22Rv1 (cell line): ENCODE measurements around the gene MYO7B.

Experiments
- H3K27ac ChIP-seq: fragments of 450-650 bp; 2 replicates; pipeline ENCODE4 v1.5.1; 2017
- ZFX ChIP-seq: fragments of 450-650 bp; IDR thresholded peaks from 2 replicates; pipeline ENCODE4 v1.6.1; 2017; ENCODE audit warnings: antibody characterized with exemption, borderline replicate concordance
- TF ChIP-seq, protein P1 (sequence below): fragments of 450-650 bp; IDR thresholded peaks from 2 replicates; pipeline ENCODE4 v1.5.1; 2017; ENCODE audit warnings: mild to moderate bottlenecking

Gene MYO7B

GRCh38 chr2:127657232-127657595 is 121.7 kb downstream of the MYO7B start:
- no peak overlapping the region for H3K27ac ChIP-seq
- TF ChIP-seq, protein P1, sequence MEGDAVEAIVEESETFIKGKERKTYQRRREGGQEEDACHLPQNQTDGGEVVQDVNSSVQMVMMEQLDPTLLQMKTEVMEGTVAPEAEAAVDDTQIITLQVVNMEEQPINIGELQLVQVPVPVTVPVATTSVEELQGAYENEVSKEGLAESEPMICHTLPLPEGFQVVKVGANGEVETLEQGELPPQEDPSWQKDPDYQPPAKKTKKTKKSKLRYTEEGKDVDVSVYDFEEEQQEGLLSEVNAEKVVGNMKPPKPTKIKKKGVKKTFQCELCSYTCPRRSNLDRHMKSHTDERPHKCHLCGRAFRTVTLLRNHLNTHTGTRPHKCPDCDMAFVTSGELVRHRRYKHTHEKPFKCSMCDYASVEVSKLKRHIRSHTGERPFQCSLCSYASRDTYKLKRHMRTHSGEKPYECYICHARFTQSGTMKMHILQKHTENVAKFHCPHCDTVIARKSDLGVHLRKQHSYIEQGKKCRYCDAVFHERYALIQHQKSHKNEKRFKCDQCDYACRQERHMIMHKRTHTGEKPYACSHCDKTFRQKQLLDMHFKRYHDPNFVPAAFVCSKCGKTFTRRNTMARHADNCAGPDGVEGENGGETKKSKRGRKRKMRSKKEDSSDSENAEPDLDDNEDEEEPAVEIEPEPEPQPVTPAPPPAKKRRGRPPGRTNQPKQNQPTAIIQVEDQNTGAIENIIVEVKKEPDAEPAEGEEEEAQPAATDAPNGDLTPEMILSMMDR = no peak
- no peak for TF ChIP-seq ZFX

- H3K27ac ChIP-seq = no peak overlapping the region
- TF ChIP-seq, protein P1 = no peak
- TF ChIP-seq ZFX = no peak
Observed at GRCh38 chr2:127658146-127658545, 122.7 kb downstream of the MYO7B start.

DNA sequence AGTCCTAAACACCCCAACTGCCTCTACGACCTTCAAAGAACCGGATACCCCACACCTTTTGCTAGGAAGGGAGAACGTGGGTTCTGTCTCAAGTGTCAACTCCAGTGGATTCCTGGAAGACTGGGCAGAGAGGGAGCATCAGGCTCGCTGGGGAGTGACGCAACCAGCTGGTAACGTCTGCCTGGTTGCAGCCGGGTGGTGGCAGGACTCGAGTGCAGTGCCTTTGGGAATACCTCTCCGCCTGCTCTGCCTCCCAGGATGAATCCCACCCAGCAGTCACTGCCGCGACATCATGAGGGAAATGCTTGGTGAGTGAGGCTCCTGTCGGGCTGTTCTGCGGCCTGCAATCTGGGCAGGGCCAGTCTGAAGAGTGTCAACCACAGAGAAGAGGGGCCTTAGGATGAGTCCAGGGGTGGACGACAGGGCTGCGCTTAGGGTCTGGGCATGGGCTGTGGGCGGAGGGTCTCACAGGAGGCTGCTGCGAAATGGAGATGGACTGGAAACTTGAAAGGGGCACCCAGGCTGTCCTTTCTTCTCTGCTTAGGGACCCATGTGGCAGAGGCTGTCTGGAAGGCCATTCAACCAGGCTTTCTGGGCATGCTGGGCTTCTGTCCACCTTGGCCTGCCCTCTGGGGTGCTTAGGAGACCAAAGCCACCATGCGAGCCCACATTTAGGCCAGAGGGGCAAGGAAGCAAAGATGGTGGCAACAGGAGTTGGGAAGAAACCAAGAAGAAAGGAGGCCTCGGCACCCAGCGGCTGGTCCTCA is 123.3 kb downstream of the MYO7B start:
- H3K27ac ChIP-seq = no peak overlapping the region
- TF ChIP-seq, protein P1 = no peak
- TF ChIP-seq ZFX = no peak

DNA sequence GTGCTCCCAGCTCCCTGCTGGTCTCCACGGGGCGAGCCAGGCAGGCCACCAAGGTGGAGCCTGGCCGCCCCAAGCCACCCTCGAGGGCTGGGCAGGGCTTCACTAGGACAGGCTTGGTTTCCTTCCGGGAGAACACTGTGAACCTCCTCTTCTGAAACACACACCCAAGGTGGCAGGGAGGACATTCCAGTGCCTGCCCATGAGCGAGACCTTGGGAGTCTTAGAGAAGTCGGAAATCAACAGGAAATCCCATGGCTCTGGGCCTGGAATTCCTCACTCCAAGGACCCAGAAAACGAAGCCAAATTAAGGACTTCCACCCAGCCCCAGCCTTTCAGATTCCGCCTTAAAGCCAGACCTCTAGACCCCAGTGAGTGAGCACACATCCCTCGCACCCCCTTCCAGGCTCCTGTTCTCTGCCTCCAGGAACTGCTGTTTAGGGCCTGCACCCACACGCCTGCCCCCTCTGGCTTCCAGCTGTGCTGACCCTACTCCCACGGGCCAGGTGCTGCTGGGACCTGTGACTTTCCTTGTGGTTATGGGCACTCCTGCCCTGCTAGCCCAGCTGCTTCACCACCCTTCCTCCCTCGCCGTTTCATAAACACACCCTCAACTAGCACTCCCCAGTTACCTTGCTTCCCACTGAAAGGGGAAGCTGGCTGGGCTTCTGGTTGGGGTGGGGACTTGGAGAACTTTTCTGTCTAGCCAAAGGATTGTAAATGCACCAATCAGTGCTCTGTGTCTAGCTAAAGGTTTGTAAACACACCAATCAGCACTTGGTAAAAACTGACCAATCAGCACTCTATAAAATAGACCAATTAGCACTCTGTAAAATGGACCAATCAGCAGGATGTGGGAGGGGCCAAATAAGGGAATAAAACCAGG is 124.2 kb downstream of the MYO7B start:
- H3K27ac ChIP-seq = no peak overlapping the region

DNA sequence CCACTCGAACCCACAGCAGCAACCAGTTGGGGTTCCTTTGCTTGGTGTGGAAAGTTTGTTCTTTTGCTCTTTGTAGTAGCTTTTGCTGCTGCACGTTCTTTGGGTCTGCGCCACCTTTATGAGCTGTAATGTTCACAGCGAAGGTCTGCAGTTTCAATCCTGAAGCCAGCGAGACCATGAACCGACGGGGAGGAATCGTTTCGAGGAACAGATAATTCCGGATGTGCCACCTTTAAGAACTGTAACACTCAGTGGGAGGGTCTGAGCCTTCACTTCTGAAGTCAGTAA is 124.8 kb downstream of the MYO7B start:
- no peak overlapping the region for H3K27ac ChIP-seq
- TF ChIP-seq ZFX = no peak
- TF ChIP-seq, protein P1 = no peak

More for the DNA sequence above, 124.2 kb downstream of the MYO7B start:
- TF ChIP-seq, protein P1 = no peak
- TF ChIP-seq ZFX = no peak

DNA sequence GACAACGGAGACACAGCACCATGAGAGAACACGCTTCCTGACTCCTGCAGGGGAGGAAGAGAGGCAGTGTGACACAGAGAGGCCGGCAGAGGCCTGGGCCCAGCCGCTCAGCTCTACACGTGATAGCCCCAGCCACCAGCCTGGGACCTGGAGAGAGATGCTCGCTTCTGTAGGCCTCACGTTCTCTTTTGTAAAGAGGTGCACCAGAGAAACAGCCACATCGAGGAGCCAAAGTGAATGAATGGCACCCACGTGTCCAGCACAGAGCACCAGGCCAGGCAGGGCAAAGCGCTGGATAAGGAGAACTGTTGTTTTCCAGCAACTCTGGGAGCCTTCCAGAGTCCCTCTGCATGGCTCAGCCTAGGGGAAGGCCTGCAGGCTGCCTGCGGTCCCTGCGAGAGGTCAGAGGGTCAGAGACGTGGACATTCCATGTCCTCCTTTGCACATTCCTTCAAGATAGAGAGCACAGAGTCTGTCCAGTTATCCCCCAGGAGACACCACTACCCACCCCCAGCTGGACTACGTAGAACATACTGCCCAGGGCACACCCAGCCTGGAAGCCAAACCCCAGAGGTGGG is 125.7 kb downstream of the MYO7B start:
- H3K27ac ChIP-seq = no peak overlapping the region

More for the DNA sequence above, 125.7 kb downstream of the MYO7B start:
- no peak for TF ChIP-seq ZFX
- TF ChIP-seq, protein P1 = no peak
